NT2/D1 (cell line): ENCODE results near the gene NECTIN4.

Source experiments
- YY1 ChIP-seq: IDR thresholded peaks from 2 replicates; pipeline ENCODE4 v1.6.1; 2011; ENCODE audit not compliant: insufficient read length, insufficient read depth
- ZNF274 ChIP-seq: IDR thresholded peaks from 2 replicates; pipeline ENCODE4 v1.6.1; 2011; ENCODE audit warnings: mild to moderate bottlenecking, low read depth, low read length

- TF ChIP-seq ZNF274 (no peak), YY1 (no peak)
These were observed 1.7 kb upstream of the NECTIN4 start for GRCh38 chr1:161091093-161091492.
